Bronchial epithelial cell (primary cell): ENCODE measurements around the gene NRXN3. TPM values are rescaled to one million over a fixed set of nuclear protein-coding genes. Genes with fewer than 3 reads are reported as not detected.
A peak's percentile ranks its signal among the peaks of the same experiment; 100 is the strongest.

Experiments used
- DNase-seq: peaks from one replicate; pipeline ENCODE4 v3.0.0-alpha.2; 2010; ENCODE audit warnings: low read depth
- FAIRE-seq: peaks from 2 replicates; lab custom pipeline; 2011; peaks lifted over from hg19 to GRCh38; lab: Jason Lieb, UNC
- H3K27me3 ChIP-seq: 2 replicates; pipeline ENCODE4 v1.5.1; 2011; ENCODE audit warnings: low read length; ENCODE audit not compliant: control insufficient read depth, insufficient read depth
- H3K36me3 ChIP-seq: 2 replicates; pipeline ENCODE4 v1.5.1; 2011; ENCODE audit warnings: low read length; ENCODE audit not compliant: control insufficient read depth, insufficient read depth
- H3K4me3 ChIP-seq: 2 replicates; pipeline ENCODE4 v1.5.1; 2011; ENCODE audit warnings: mild to moderate bottlenecking, low read depth, low read length, control low read depth
- total RNA-seq: library from RNA; depleted of rRNA; stranded (reverse); fragments of >200 nt; gene quantifications from 2 replicates; pipeline ENCODE4 v1.2.1, GENCODE V29; 2014
- TF ChIP-seq, protein P1 (sequence below): IDR thresholded peaks from 2 replicates; pipeline ENCODE4 v1.5.1; 2011; ENCODE audit warnings: mild to moderate bottlenecking, moderate library complexity, low read length, control low read depth, inconsistent platforms; ENCODE audit not compliant: insufficient read depth, severe bottlenecking

Gene NRXN3
- total RNA-seq, 1 donor from 2014 or later: under 0.01 TPM

DNA sequence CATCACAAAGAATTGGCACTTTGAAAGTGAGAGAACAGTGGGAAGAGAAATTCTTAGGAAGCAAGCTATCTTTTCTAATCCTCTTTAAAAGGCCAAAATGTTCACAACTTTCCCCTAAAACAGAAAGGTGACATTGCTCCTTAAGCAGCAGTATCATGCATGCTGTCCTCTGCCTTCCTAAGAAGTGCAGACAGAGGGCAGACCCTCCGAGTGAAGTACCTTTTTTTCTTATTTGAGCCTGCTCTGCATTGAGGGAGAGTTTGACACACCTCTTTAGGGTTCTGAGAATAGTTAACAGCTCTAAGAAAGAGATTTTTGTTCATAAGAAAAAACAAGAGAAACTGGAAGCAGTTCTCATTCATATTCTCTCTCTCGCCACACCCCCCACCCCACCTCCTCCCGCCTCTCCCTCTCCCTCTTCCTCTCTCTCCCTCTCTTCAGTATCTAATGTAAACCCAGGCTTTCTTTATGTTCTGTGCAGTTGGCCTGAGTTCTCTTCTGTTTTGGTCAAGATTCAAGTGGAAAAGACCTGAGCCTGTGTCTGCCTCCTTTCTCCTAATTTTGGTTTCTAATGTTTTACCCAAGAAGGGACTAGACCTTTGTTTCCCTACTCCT is 1332.1 kb downstream of the NRXN3 start:
- H3K36me3 ChIP-seq: no peaks in the 10 kb centered on the region

DNA sequence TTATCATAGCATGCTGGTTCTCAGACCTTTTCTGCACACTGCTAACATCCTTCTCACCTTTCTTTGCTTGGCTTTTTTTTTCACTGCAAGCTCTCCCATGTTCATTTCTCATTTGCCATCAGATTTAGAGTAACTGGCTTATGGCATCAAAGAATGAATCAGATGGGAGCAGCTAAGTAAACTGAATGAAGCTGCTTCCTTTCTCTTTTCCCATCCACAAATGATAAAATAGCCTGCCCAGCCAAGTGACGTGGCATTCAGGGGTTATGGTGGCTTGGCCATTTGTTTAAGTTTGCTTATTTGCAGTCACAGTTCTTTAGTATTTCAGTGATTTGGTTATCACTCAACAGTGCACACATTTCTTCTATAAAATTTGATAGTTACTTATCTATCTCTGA is 1332.6 kb downstream of the NRXN3 start:
- no peaks in the 10 kb centered on the region for H3K27me3 ChIP-seq
- FAIRE-seq: no peak
- TF ChIP-seq, protein P1, sequence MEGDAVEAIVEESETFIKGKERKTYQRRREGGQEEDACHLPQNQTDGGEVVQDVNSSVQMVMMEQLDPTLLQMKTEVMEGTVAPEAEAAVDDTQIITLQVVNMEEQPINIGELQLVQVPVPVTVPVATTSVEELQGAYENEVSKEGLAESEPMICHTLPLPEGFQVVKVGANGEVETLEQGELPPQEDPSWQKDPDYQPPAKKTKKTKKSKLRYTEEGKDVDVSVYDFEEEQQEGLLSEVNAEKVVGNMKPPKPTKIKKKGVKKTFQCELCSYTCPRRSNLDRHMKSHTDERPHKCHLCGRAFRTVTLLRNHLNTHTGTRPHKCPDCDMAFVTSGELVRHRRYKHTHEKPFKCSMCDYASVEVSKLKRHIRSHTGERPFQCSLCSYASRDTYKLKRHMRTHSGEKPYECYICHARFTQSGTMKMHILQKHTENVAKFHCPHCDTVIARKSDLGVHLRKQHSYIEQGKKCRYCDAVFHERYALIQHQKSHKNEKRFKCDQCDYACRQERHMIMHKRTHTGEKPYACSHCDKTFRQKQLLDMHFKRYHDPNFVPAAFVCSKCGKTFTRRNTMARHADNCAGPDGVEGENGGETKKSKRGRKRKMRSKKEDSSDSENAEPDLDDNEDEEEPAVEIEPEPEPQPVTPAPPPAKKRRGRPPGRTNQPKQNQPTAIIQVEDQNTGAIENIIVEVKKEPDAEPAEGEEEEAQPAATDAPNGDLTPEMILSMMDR: no peak
- peak; percentile 6 for DNase-seq
- H3K4me3 ChIP-seq: no peak overlapping the region
- no peaks in the 10 kb centered on the region for H3K36me3 ChIP-seq

More for the DNA sequence above, 1332.1 kb downstream of the NRXN3 start:
- H3K4me3 ChIP-seq: no peak overlapping the region
- DNase-seq: no peak
- no peak for FAIRE-seq
- H3K27me3 ChIP-seq: no peaks in the 10 kb centered on the region
- TF ChIP-seq, protein P1: no peak

DNA sequence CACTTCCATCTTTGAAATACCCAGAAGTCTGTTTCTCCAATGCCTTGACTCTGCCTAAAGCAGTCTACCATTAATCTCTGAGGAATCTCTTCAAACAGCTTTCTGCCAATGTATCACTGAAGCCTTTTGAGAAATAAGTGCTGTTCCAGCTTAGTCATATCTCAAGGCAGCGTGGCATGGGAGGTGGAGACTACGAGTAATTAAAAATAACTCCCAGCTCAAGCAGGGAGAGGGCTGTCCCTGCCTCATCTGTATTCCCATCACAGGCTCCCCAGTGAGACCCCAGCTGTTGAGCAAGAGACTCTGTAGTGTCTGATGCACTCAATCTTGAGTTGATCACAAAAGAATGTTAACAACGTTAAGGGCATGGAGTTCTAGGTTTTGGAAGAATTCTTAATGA is 1340.5 kb downstream of the NRXN3 start:
- DNase-seq (peak; percentile 73), FAIRE-seq (no peak)
- H3K27me3 ChIP-seq: no peaks in the 10 kb centered on the region
- H3K36me3 ChIP-seq: no peaks in the 10 kb centered on the region
- no peak overlapping the region for H3K4me3 ChIP-seq
- TF ChIP-seq, protein P1: no peak

DNA sequence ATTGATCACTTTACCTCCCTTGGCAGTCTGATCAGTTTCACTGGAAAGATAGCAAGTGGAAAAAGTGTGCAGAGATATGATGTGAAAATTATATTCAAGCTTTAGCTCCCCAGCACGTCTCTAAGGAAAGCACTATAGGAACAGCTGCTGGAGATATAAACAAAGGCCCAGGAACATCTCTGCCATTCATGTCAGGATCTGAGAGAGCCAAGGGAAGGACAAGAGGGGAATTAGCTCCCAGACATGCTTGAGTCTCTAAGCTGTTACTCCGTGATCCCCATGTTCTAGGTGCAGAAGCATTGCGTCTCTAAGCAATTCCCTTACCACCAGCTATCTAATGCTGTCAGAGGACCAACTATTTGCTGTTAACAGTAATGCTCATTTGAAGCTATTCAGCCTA is 1341.0 kb downstream of the NRXN3 start:
- TF ChIP-seq, protein P1: no peak
- FAIRE-seq (no peak), DNase-seq (no peak)
- H3K4me3 ChIP-seq: no peak overlapping the region
- no peaks in the 10 kb centered on the region for H3K36me3 ChIP-seq
- H3K27me3 ChIP-seq: no peaks in the 10 kb centered on the region

DNA sequence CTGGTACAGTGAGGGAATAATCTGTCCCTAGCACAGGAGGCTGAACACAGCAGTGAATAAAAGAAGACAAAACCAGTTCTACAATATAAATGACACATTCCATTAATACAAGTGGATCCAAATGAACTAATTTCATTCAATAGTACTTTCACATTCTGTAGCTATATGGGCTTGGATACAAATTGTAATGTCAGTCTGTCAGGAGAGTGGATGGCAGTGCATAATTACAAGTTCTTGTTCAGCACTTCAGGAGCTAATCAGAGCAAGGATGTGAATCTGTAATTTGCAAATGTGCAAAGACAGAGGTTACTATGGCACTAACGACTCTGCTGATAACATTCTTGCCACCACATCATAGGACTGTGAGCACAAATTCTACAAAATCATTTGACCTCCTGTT is 1343.3 kb downstream of the NRXN3 start:
- H3K4me3 ChIP-seq: no peak overlapping the region
- DNase-seq (no peak), FAIRE-seq (no peak)
- no peaks in the 10 kb centered on the region for H3K36me3 ChIP-seq
- TF ChIP-seq, protein P1: no peak
- H3K27me3 ChIP-seq: no peaks in the 10 kb centered on the region

DNA sequence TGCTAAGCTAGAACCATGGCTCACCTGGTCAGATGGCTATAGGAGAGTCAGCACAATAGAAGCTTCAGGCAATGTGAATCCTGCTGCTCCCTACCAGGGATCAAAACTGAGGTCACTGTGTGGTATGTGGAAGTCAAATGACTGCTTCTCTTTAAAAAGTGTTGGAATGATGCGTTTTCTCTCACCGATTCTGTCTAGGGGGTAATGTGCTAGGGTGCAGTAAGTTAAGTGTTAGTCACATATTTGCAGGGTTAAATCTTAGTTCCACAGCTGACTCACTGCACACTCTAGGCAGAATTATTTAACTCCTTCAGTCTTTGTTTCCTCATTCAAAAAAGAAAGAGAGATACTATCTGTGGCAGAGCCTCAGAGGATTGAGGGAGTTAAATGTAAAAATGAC is 1344.5 kb downstream of the NRXN3 start:
- peak; percentile 67 for DNase-seq
- Histone ChIP-seq H3K36me3 (no peaks in the 10 kb centered on the region), H3K4me3 (no peak overlapping the region), H3K27me3 (no peaks in the 10 kb centered on the region)
- TF ChIP-seq, protein P1: no peak
- FAIRE-seq: no peak
